Esophagus muscularis mucosa (tissue), 3 donors: ENCODE data around the gene COL26A1.

Experiments used
- POLR2A ChIP-seq: fragments of 450-650 bp; IDR thresholded peaks from one replicate; pipeline ENCODE4 v1.6.1; 2017; ENCODE audit warnings: antibody characterized with exemption, moderate library complexity, mild to moderate bottlenecking, low read depth
- POLR2AphosphoS5 ChIP-seq, 2 donors: sonication (generic); formaldehyde crosslinking; IDR thresholded peaks; one replicate each; pipeline ENCODE4 v1.6.1; 2017; ENCODE audit warnings: antibody characterized with exemption in 2 of 2
- TF ChIP-seq, protein P1 (sequence below), 3 experiments: fragments of 200-600 bp in 2 of 3; fragments of 450-650 bp in 1 of 3; sonication (generic) in 2 of 3; IDR thresholded peaks; one replicate each; pipeline ENCODE4 v1.5.1; 2017 to 2019; ENCODE audit warnings: antibody characterized with exemption in 3 of 3, mild to moderate bottlenecking in 2 of 3, moderate library complexity in 1 of 3

GRCh38 chr7:101433688-101434087, 71.0 kb downstream of the COL26A1 start:
- TF ChIP-seq, protein P1, sequence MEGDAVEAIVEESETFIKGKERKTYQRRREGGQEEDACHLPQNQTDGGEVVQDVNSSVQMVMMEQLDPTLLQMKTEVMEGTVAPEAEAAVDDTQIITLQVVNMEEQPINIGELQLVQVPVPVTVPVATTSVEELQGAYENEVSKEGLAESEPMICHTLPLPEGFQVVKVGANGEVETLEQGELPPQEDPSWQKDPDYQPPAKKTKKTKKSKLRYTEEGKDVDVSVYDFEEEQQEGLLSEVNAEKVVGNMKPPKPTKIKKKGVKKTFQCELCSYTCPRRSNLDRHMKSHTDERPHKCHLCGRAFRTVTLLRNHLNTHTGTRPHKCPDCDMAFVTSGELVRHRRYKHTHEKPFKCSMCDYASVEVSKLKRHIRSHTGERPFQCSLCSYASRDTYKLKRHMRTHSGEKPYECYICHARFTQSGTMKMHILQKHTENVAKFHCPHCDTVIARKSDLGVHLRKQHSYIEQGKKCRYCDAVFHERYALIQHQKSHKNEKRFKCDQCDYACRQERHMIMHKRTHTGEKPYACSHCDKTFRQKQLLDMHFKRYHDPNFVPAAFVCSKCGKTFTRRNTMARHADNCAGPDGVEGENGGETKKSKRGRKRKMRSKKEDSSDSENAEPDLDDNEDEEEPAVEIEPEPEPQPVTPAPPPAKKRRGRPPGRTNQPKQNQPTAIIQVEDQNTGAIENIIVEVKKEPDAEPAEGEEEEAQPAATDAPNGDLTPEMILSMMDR (IDR thresholded peaks at IDR 0.05): no peak
- TF ChIP-seq POLR2A (no peak), POLR2AphosphoS5 (IDR thresholded peaks at IDR 0.05) (no peak)
